H1 (cell line): ENCODE measurements around the gene ARMC3. TPM values are rescaled to one million over a fixed set of nuclear protein-coding genes. Genes with fewer than 3 reads are reported as not detected.

Experiments used
- CTCF ChIA-PET: fragments of 300-600 bp; sonication (Branson Sonifier 250); formaldehyde crosslinking; loops from one replicate; lab custom pipeline; 2021; ENCODE audit not compliant: partially characterized antibody; lab: Charles Lee
- POLR2A ChIA-PET: fragments of 300-600 bp; sonication (Branson Sonifier 250); formaldehyde crosslinking; loops from one replicate; lab custom pipeline; 2021; ENCODE audit warnings: inconsistent platforms; ENCODE audit not compliant: partially characterized antibody; lab: Charles Lee
- DNase-seq, 2 experiments: peaks; one replicate each; pipeline versions ENCODE4 v3.0.0 to v3.0.0-alpha.2; 2010 to 2022; ENCODE audit warnings: low spot score in 2 of 2, low read depth in 1 of 2, mixed read lengths in 1 of 2
- FAIRE-seq: peaks from 2 replicates; lab custom pipeline; 2011; peaks lifted over from hg19 to GRCh38; lab: Jason Lieb, UNC
- H2AFZ ChIP-seq: 2 replicates; pipeline ENCODE4 v1.8.1; 2012; ENCODE audit warnings: low read length, inconsistent platforms
- H2AK5ac ChIP-seq: 2 replicates; pipeline ENCODE4 v1.6.1; 2013; ENCODE audit warnings: low read depth, low read length
- H2BK120ac ChIP-seq: replicated peaks from 2 replicates; pipeline ENCODE3; 2013; ENCODE audit warnings: low read depth, low read length, inconsistent platforms
- H2BK12ac ChIP-seq: 2 replicates; pipeline ENCODE4 v1.6.1; 2013; ENCODE audit warnings: low read depth, low read length
- H2BK15ac ChIP-seq: 2 replicates; pipeline ENCODE4 v1.6.1; 2013; ENCODE audit warnings: low read length
- H2BK20ac ChIP-seq: 2 replicates; pipeline ENCODE4 v1.6.1; 2013; ENCODE audit warnings: low read length
- H2BK5ac ChIP-seq: 2 replicates; pipeline ENCODE4 v1.6.1; 2013; ENCODE audit warnings: low read depth, low read length
- H3K14ac ChIP-seq: 2 replicates; pipeline ENCODE4 v1.6.1; 2013; ENCODE audit warnings: inconsistent platforms; ENCODE audit not compliant: insufficient read length
- H3K18ac ChIP-seq: 2 replicates; pipeline ENCODE4 v1.6.1; 2013; ENCODE audit warnings: low read length; ENCODE audit errors: extremely low read depth
- H3K23ac ChIP-seq: 2 replicates; pipeline ENCODE4 v1.6.1; 2013; ENCODE audit warnings: inconsistent platforms; ENCODE audit not compliant: insufficient read length
- H3K23me2 ChIP-seq: 2 replicates; pipeline ENCODE4 v1.6.1; 2013; ENCODE audit warnings: low read depth, low read length
- H3K27ac ChIP-seq: 2 replicates; pipeline ENCODE4 v1.6.1; 2011; ENCODE audit warnings: low read depth, low read length, inconsistent platforms
- H3K27me3 ChIP-seq, 4 experiments: replicated peaks in 1 of 4; 1 replicate in 1 of 4; 2 replicates in 3 of 4; pipeline versions ENCODE4 v1.6.1 to v1.8.1; 2011 to 2013; ENCODE audit warnings: low read length in 3 of 4, mild to moderate bottlenecking in 3 of 4, inconsistent platforms in 2 of 4, mixed read lengths in 2 of 4, moderate library complexity in 1 of 4; ENCODE audit not compliant: control insufficient read depth in 3 of 4, insufficient read depth in 3 of 4; ENCODE audit errors: extremely low read depth in 1 of 4
- H3K36me3 ChIP-seq, 4 experiments: 2 replicates each; pipeline versions ENCODE4 v1.6.1 to v1.8.1; 2011 to 2013; ENCODE audit warnings: mild to moderate bottlenecking in 4 of 4, low read length in 3 of 4, moderate library complexity in 2 of 4, control low read depth in 1 of 4, inconsistent platforms in 1 of 4; ENCODE audit not compliant: insufficient read depth in 4 of 4, control insufficient read depth in 2 of 4
- H3K4ac ChIP-seq: replicated peaks from 2 replicates; pipeline ENCODE3; 2013; ENCODE audit warnings: low read length, low read depth, mixed read lengths, inconsistent platforms; ENCODE audit not compliant: insufficient read length
- H3K4me1 ChIP-seq, 4 experiments: replicated peaks in 1 of 4; 1 replicate in 1 of 4; 2 replicates in 3 of 4; pipeline versions ENCODE4 v1.6.1 to v1.8.1; 2011 to 2013; ENCODE audit warnings: low read length in 3 of 4, inconsistent platforms in 2 of 4, mixed read lengths in 1 of 4; ENCODE audit not compliant: insufficient read depth in 4 of 4, control insufficient read depth in 3 of 4
- H3K4me2 ChIP-seq, 2 experiments: 2 replicates each; pipeline versions ENCODE4 v1.6.1 to v1.8.1; 2011 to 2013; ENCODE audit warnings: low read depth in 2 of 2, low read length in 2 of 2, control low read depth in 1 of 2, inconsistent platforms in 1 of 2, mild to moderate bottlenecking in 1 of 2; ENCODE audit not compliant: insufficient read depth in 1 of 2
- H3K4me3 ChIP-seq, 4 experiments: fragments of 200-600, 300-600 bp in 1 of 4; sonication (generic), shearing (Covaris generic), sonication (Bioruptor Twin) in 1 of 4; 2 replicates each; pipeline versions ENCODE4 v1.5.1 to v1.8.1; 2011 to 2016; ENCODE audit warnings: low read length in 4 of 4, low read depth in 3 of 4, control low read depth in 2 of 4, inconsistent platforms in 2 of 4, mild to moderate bottlenecking in 2 of 4, mixed read lengths in 1 of 4, moderate library complexity in 1 of 4; ENCODE audit not compliant: insufficient read depth in 2 of 4; ENCODE audit errors: extremely low read depth in 1 of 4
- H3K56ac ChIP-seq: replicated peaks from 2 replicates; pipeline ENCODE3; 2013; ENCODE audit warnings: low read depth, mild to moderate bottlenecking, mixed read lengths, low read length, inconsistent platforms; ENCODE audit not compliant: insufficient read length
- H3K79me1 ChIP-seq: 2 replicates; pipeline ENCODE4 v1.6.1; 2013; ENCODE audit warnings: low read depth, low read length, control low read depth
- H3K79me2 ChIP-seq, 2 experiments: 2 replicates each; pipeline versions ENCODE4 v1.6.1 to v1.8.1; 2012 to 2013; ENCODE audit warnings: low read length in 2 of 2, mild to moderate bottlenecking in 2 of 2, inconsistent platforms in 1 of 2; ENCODE audit not compliant: insufficient read depth in 2 of 2, control insufficient read depth in 1 of 2
- H3K9ac ChIP-seq, 4 experiments: replicated peaks in 1 of 4; 1 replicate in 1 of 4; 2 replicates in 3 of 4; pipeline versions ENCODE4 v1.6.1 to v1.8.1; 2011 to 2013; ENCODE audit warnings: low read depth in 3 of 4, low read length in 3 of 4, control low read depth in 2 of 4, mild to moderate bottlenecking in 2 of 4, moderate library complexity in 2 of 4, inconsistent platforms in 1 of 4; ENCODE audit errors: extremely low read depth in 1 of 4
- H3K9me3 ChIP-seq, 2 experiments: 2 replicates each; pipeline versions ENCODE4 v1.6.1 to v1.8.1; 2012 to 2013; ENCODE audit warnings: mild to moderate bottlenecking in 2 of 2, moderate library complexity in 2 of 2, control low read depth in 1 of 2, inconsistent platforms in 1 of 2, low read depth in 1 of 2, low read length in 1 of 2, mixed read lengths in 1 of 2; ENCODE audit not compliant: insufficient read depth in 2 of 2
- H4K20me1 ChIP-seq, 2 experiments: replicated peaks in 1 of 2; 2 replicates each; pipeline versions ENCODE3 to v1.8.1; 2011 to 2013; ENCODE audit warnings: inconsistent platforms in 2 of 2, low read length in 2 of 2, mild to moderate bottlenecking in 1 of 2; ENCODE audit not compliant: insufficient read depth in 2 of 2, control insufficient read depth in 1 of 2
- H4K5ac ChIP-seq: 2 replicates; pipeline ENCODE4 v1.6.1; 2013; ENCODE audit warnings: low read length, low read depth, mixed read lengths, inconsistent platforms; ENCODE audit not compliant: insufficient read length
- H4K8ac ChIP-seq: 2 replicates; pipeline ENCODE4 v1.8.0; 2013; ENCODE audit warnings: mild to moderate bottlenecking, moderate library complexity, low read length, inconsistent platforms; ENCODE audit not compliant: insufficient read depth; ENCODE audit errors: extremely low read depth
- H4K91ac ChIP-seq: replicated peaks from 2 replicates; pipeline ENCODE3; 2013; ENCODE audit warnings: low read length, mixed read lengths, inconsistent platforms; ENCODE audit not compliant: insufficient read length
- BCL11A ChIP-seq, 2 experiments: IDR thresholded peaks; one replicate each; pipeline ENCODE4 v1.6.1; 2011; ENCODE audit warnings: low read depth in 2 of 2, low read length in 2 of 2, mild to moderate bottlenecking in 2 of 2
- EP300 ChIP-seq, 2 experiments: IDR thresholded peaks; 1 replicate in 1 of 2; 2 replicates in 1 of 2; pipeline ENCODE4 v1.6.1; 2011 to 2012; ENCODE audit warnings: low read depth in 2 of 2, low read length in 2 of 2, mild to moderate bottlenecking in 2 of 2, borderline replicate concordance in 1 of 2, inconsistent platforms in 1 of 2, moderate library complexity in 1 of 2
- GTF2F1 ChIP-seq: IDR thresholded peaks from 2 replicates; pipeline ENCODE4 v1.6.1; 2012; ENCODE audit warnings: low read depth, low read length, improper control_type of control experiment, borderline replicate concordance
- POLR2A ChIP-seq, 2 experiments: IDR thresholded peaks; 1 replicate in 1 of 2; 2 replicates in 1 of 2; pipeline ENCODE4 v1.6.1; 2011; ENCODE audit warnings: low read depth in 2 of 2, low read length in 2 of 2, mild to moderate bottlenecking in 2 of 2; ENCODE audit errors: control extremely low read depth in 1 of 2
- RXRA ChIP-seq: IDR thresholded peaks from 2 replicates; pipeline ENCODE4 v1.6.1; 2011; ENCODE audit warnings: low read depth, mild to moderate bottlenecking, low read length, moderate library complexity; ENCODE audit not compliant: insufficient read depth
- SRF ChIP-seq: IDR thresholded peaks from 2 replicates; pipeline ENCODE4 v1.6.1; 2011; ENCODE audit warnings: mild to moderate bottlenecking, low read depth, low read length, moderate library complexity
- TAF1 ChIP-seq: IDR thresholded peaks from 2 replicates; pipeline ENCODE4 v1.6.1; 2011; ENCODE audit warnings: mild to moderate bottlenecking, low read depth, low read length
- TAF7 ChIP-seq: optimal IDR thresholded peaks from 2 replicates; pipeline ENCODE3; 2011; ENCODE audit warnings: low read depth, mild to moderate bottlenecking, inconsistent platforms, low read length, moderate library complexity, borderline replicate concordance
- TEAD4 ChIP-seq: IDR thresholded peaks from 2 replicates; pipeline ENCODE4 v1.6.1; 2012; ENCODE audit warnings: low read depth, low read length, inconsistent platforms, mixed read lengths
- WGBS, 2 experiments: shearing (Covaris generic) in 1 of 2; methylation state at CpG; one replicate each; pipeline versions ENCODE4 v1.1.6 to v1.1.7; 2013 to 2015; ENCODE audit warnings: low lambda C conversion rate in 2 of 2, mixed read lengths in 2 of 2, inconsistent platforms in 1 of 2, low coverage in 1 of 2, missing lambda C conversion rate in 1 of 2; ENCODE audit not compliant: insufficient replicate concordance in 2 of 2, insufficient coverage in 1 of 2, insufficient read length in 1 of 2; ENCODE audit errors: extremely low coverage in 1 of 2, missing lambda C conversion rate in 1 of 2; 5-methylcytosine and 5-hydroxymethylcytosine counted together
- polyA plus RNA-seq, 7 experiments: library from polyadenylated mRNA; depleted of rRNA in 3 of 7; stranded (reverse) in 5 of 7; unstranded in 2 of 7; fragments of >200 nt in 5 of 7; fragments of 200-250 nt in 2 of 7; gene quantifications; 1 replicate in 5 of 7; 2 replicates in 1 of 7; 4 replicates in 1 of 7; pipeline versions ENCODE4 v1.2.1 to v1.2.3, GENCODE V29; 2011 to 2013; ENCODE audit warnings: missing spikeins in 2 of 7, mixed read lengths in 2 of 7
- total RNA-seq: library from RNA; stranded (reverse); fragmentation: NEBNext Ultra II Directional; extraction: Animal tissue kit (Norgen Biotek cat#: 25700); gene quantifications from 2 replicates; pipeline ENCODE4 v1.2.1, GENCODE V29; 2021

Gene ARMC3
- total and polyA plus RNA-seq, 2 of the 8 experiments (the other 6 are each of a cell fraction or from before 2014, with no cell fraction given): 0.15 TPM

DNA sequence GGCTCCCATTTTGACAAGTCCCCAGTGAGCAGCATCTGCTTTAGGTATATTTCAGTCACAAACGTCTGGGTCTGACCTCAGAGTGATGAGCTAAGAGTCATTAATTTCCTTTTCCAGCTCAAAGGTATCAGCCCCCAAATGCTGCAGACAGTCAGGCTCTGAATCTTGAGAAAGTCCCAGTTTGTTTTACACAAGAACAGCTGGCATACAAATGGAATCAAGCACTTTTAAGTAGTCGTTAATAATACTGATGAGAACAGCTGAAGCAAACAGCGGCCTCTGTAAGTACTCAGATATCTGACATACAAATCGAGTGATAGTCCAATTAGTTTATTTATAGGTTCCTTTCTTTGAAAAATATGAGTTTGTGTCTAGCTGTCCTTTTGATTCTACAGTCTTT is 118.2 kb downstream of the ARMC3 start:
- H4K20me1 ChIP-seq: no peaks in the 10 kb centered on the region
- no peaks in the 10 kb centered on the region for H3K79me1 ChIP-seq
- H3K4ac ChIP-seq: no peak overlapping the region
- H3K23ac ChIP-seq: no peak overlapping the region
- no peak overlapping the region for H2BK5ac ChIP-seq
- no peak overlapping the region for H2BK120ac ChIP-seq
- no peaks in the 10 kb centered on the region for H3K9me3 ChIP-seq
- ChIA-PET POLR2A (interaction anchor here (3.9 kb wide), 1 partner anchor 10 kb away, joined by 17 read pairs; no protein-coding TSS in a partner anchor), CTCF (interaction anchor here (1.0 to 3.2 kb wide), 4 partner anchors 8 to 12 kb away, joined by 3 to 22 read pairs (median 5); no protein-coding TSS in a partner anchor)
- no peak for DNase-seq
- H3K18ac ChIP-seq: no peak overlapping the region
- H3K4me1 ChIP-seq: no peaks in the 10 kb centered on the region
- no peak overlapping the region for H3K27ac ChIP-seq
- H4K91ac ChIP-seq: no peak overlapping the region
- H4K8ac ChIP-seq: no peak overlapping the region
- H3K4me2 ChIP-seq: no peak overlapping the region
- H2AK5ac ChIP-seq: no peak overlapping the region
- no peak overlapping the region for H3K9ac ChIP-seq
- H2BK20ac ChIP-seq: no peak overlapping the region
- no peaks in the 10 kb centered on the region for H3K79me2 ChIP-seq
- H3K23me2 ChIP-seq: no peaks in the 10 kb centered on the region
- no peak overlapping the region for H2BK12ac ChIP-seq
- no peak overlapping the region for H2BK15ac ChIP-seq
- WGBS, 2 experiments: 91% methylated on average over 4 of the region's 4 CpGs; no CpG with 5 or more reads in 1 of the 2 experiments
- H2AFZ ChIP-seq: 0 out of 2 replicates have a peak overlapping the region, but pooled peaks have one; percentile 3
- FAIRE-seq: no peak
- no peaks in the 10 kb centered on the region for H3K36me3 ChIP-seq
- H3K27me3 ChIP-seq: no peaks in the 10 kb centered on the region
- H4K5ac ChIP-seq: no peak overlapping the region
- no peak overlapping the region for H3K56ac ChIP-seq
- no peak overlapping the region for H3K14ac ChIP-seq
- H3K4me3 ChIP-seq: no peak overlapping the region
- TF ChIP-seq TEAD4 (no peak), GTF2F1 (no peak), EP300 (IDR thresholded peaks at IDR 0.05; ENCODE audit: borderline replicate concordance in 1 of 2, low read depth in 2 of 2, low read length in 2 of 2) (no peak), POLR2A (IDR thresholded peaks at IDR 0.05; ENCODE audit: control extremely low read depth in 1 of 2, low read depth in 2 of 2, low read length in 2 of 2) (no peak), SRF (no peak), TAF7 (no peak), BCL11A (IDR thresholded peaks at IDR 0.05; ENCODE audit: low read depth in 2 of 2, low read length in 2 of 2) (no peak), RXRA (no peak), TAF1 (no peak)
